GM21619 (cell line): ENCODE data around the gene PLEKHH2.
A peak's percentile ranks its signal among the peaks of the same experiment; 100 is the strongest.

ENCODE experiments used
- ATAC-seq: cut with Tn5 transposase; IDR thresholded peaks from one replicate; pipeline ENCODE4 v1.9.1; 2021; ENCODE audit not compliant: unreplicated experiment

Gene PLEKHH2

GRCh38 chr2:43758739-43759138 lies 121.7 kb downstream of the PLEKHH2 start:
- no peak for ATAC-seq

GRCh38 chr2:43759195-43759594 lies 122.1 kb downstream of the PLEKHH2 start:
- no peak for ATAC-seq

GRCh38 chr2:43762286-43762685 lies 125.2 kb downstream of the PLEKHH2 start:
- no peak for ATAC-seq

GRCh38 chr2:43763091-43763490 lies 126.0 kb downstream of the PLEKHH2 start:
- ATAC-seq: no peak

- no peak for ATAC-seq
Observed at GRCh38 chr2:43764086-43764705, 127.1 kb downstream of the PLEKHH2 start.

- ATAC-seq: no peak
Observed at GRCh38 chr2:43766006-43766405, 128.9 kb downstream of the PLEKHH2 start.

- peak; percentile 100 for ATAC-seq
Observed at GRCh38 chr2:43773876-43774613, 137.0 kb downstream of the PLEKHH2 start, which contains the start of gene DYNC2LI1. TSS of gene DYNC2LI1 (plus strand) at chr2:43774039. CDS start at chr2:43774139, 100 bp downstream.

GRCh38 chr2:43774617-43775016 lies 137.6 kb downstream of the PLEKHH2 start:
- ATAC-seq: no peak

GRCh38 chr2:43776324-43776723 lies 139.3 kb downstream of the PLEKHH2 start:
- no peak for ATAC-seq

GRCh38 chr2:43777306-43777926 lies 140.4 kb downstream of the PLEKHH2 start:
- no peak for ATAC-seq

- no peak for ATAC-seq
Observed at GRCh38 chr2:43778233-43778632, 141.2 kb downstream of the PLEKHH2 start.

GRCh38 chr2:43787895-43788294 lies 150.8 kb downstream of the PLEKHH2 start:
- no peak for ATAC-seq

GRCh38 chr2:43788646-43789045 lies 151.6 kb downstream of the PLEKHH2 start:
- ATAC-seq: no peak

GRCh38 chr2:43790147-43790546 lies 153.1 kb downstream of the PLEKHH2 start:
- no peak for ATAC-seq

GRCh38 chr2:43791035-43791765 lies 154.1 kb downstream of the PLEKHH2 start:
- no peak for ATAC-seq

GRCh38 chr2:43792653-43793052 lies 155.6 kb downstream of the PLEKHH2 start:
- peak; percentile 61 for ATAC-seq

GRCh38 chr2:43794956-43795355 lies 157.9 kb downstream of the PLEKHH2 start:
- no peak for ATAC-seq

GRCh38 chr2:43796206-43796605 lies 159.1 kb downstream of the PLEKHH2 start:
- ATAC-seq: no peak

- ATAC-seq: no peak
Observed at GRCh38 chr2:43798300-43798699, 161.2 kb downstream of the PLEKHH2 start.

- ATAC-seq: no peak
Observed at GRCh38 chr2:43800894-43801293, 163.8 kb downstream of the PLEKHH2 start.

- no peak for ATAC-seq
Observed at GRCh38 chr2:43802135-43802534, 165.1 kb downstream of the PLEKHH2 start.
